ENCODE measurements around the gene RPS17.

GRCh38 chr15:82554351-82554750 is 14.1 kb upstream of the RPS17 start:
- no peak for TF ChIP-seq CTCF (IDR thresholded peaks at IDR 0.05; ENCODE audit: low read depth, low read length)
- TF ChIP-seq POLR2A (IDR thresholded peaks at IDR 0.05; ENCODE audit: extremely low read depth, insufficient read length), result no peak

Measured in NB4 (cell line).